ENCODE results near the gene CHRND.

GRCh38 chr2:232508251-232508650, 17.7 kb upstream of the CHRND start:
- TF ChIP-seq CTCF (conservative IDR thresholded peaks at IDR 0.05; ENCODE audit: low read depth, low read length): no peak
- no peak for TF ChIP-seq RAD21 (IDR thresholded peaks at IDR 0.05; ENCODE audit: low read length)
- TF ChIP-seq, protein P1, sequence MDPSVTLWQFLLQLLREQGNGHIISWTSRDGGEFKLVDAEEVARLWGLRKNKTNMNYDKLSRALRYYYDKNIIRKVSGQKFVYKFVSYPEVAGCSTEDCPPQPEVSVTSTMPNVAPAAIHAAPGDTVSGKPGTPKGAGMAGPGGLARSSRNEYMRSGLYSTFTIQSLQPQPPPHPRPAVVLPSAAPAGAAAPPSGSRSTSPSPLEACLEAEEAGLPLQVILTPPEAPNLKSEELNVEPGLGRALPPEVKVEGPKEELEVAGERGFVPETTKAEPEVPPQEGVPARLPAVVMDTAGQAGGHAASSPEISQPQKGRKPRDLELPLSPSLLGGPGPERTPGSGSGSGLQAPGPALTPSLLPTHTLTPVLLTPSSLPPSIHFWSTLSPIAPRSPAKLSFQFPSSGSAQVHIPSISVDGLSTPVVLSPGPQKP (IDR thresholded peaks at IDR 0.05; ENCODE audit: borderline replicate concordance, low read depth, low read length): no peak
- TF ChIP-seq FOS (IDR thresholded peaks at IDR 0.05; ENCODE audit: low read depth, low read length): no peak
- no peak for TF ChIP-seq SMC3 (IDR thresholded peaks at IDR 0.05; ENCODE audit: low read depth, low read length)
- TF ChIP-seq POLR2A (IDR thresholded peaks at IDR 0.05; ENCODE audit: low read depth, low read length): no peak
- no peak for TF ChIP-seq CHD1 (IDR thresholded peaks at IDR 0.05; ENCODE audit: low read depth, low read length)
- no peak for TF ChIP-seq USF2 (IDR thresholded peaks at IDR 0.05; ENCODE audit: low read depth, low read length)
- no peak for TF ChIP-seq BHLHE40 (IDR thresholded peaks at IDR 0.05; ENCODE audit: low read depth, low read length)
- TF ChIP-seq NFE2L2 (IDR thresholded peaks at IDR 0.05; ENCODE audit: low read depth, low read length): no peak
